ENCODE data around the gene ZNF740.
"Not testable (repeated sequence)": the region's sequence is repeated elsewhere in the genome, so short reads cannot be mapped to it uniquely, and the experiment has no call there.

The ZNF740 gene

GRCh38 chr12:53195516-53196420, 15.2 kb downstream of the ZNF740 start:
- DNase-seq = no peak

- no peak for DNase-seq
These were observed 16.0 kb downstream of the ZNF740 start for GRCh38 chr12:53196486-53196885.

GRCh38 chr12:53197011-53197640, 16.6 kb downstream of the ZNF740 start:
- no peak for DNase-seq

GRCh38 chr12:53198486-53199110, 18.1 kb downstream of the ZNF740 start:
- no peak for DNase-seq

- no peak for DNase-seq
These were observed 19.2 kb downstream of the ZNF740 start for GRCh38 chr12:53199700-53200099.

GRCh38 chr12:53200107-53200457, 19.6 kb downstream of the ZNF740 start:
- DNase-seq = no peak

GRCh38 chr12:53200458-53201176, 20.1 kb downstream of the ZNF740 start:
- no peak for DNase-seq

GRCh38 chr12:53201177-53201541, 20.6 kb downstream of the ZNF740 start:
- no peak for DNase-seq

GRCh38 chr12:53201639-53202038, 21.1 kb downstream of the ZNF740 start:
- no peak for DNase-seq

- DNase-seq = not testable (repeated sequence)
These were observed 21.8 kb downstream of the ZNF740 start for GRCh38 chr12:53202316-53202715.

- no peak for DNase-seq
These were observed 23.8 kb downstream of the ZNF740 start for GRCh38 chr12:53204351-53204750.

GRCh38 chr12:53205747-53206419, 25.4 kb downstream of the ZNF740 start:
- DNase-seq = no peak

GRCh38 chr12:53207042-53207441, 26.5 kb downstream of the ZNF740 start, which contains the start of gene ITGB7:
Gene ITGB7, minus strand, starts transcription at chr12:53207251. Its CDS starts 6,808 bp downstream, at chr12:53200443.
- no peak for DNase-seq

GRCh38 chr12:53208435-53208834, 27.9 kb downstream of the ZNF740 start:
- no peak for DNase-seq

- no peak for DNase-seq
These were observed 28.4 kb downstream of the ZNF740 start for GRCh38 chr12:53208877-53209463.

- DNase-seq = no peak
These were observed 30.3 kb downstream of the ZNF740 start for GRCh38 chr12:53210843-53211242.

- DNase-seq = no peak
These were observed 31.2 kb downstream of the ZNF740 start for GRCh38 chr12:53211476-53212381.

- DNase-seq = no peak
These were observed 32.4 kb downstream of the ZNF740 start for GRCh38 chr12:53212931-53213330.

GRCh38 chr12:53213348-53213747, 32.8 kb downstream of the ZNF740 start:
- peak; percentile 76 to 81 for DNase-seq

- DNase-seq = no peak
These were observed 33.7 kb downstream of the ZNF740 start for GRCh38 chr12:53214221-53214620.

All from NCI-H2081 (cell line).